GM12891 (cell line): ENCODE data around the gene CCSER1.

Experiments used
- PAX5 ChIP-seq: IDR thresholded peaks from 2 replicates; pipeline ENCODE4 v1.6.1; 2011; ENCODE audit warnings: low read length, moderate library complexity, mild to moderate bottlenecking; ENCODE audit not compliant: insufficient read depth, severe bottlenecking
- POLR2A ChIP-seq: IDR thresholded peaks from 2 replicates; pipeline ENCODE4 v1.6.1; 2011; ENCODE audit warnings: low read depth, low read length, control low read depth
- POLR2AphosphoS5 ChIP-seq: IDR thresholded peaks from 2 replicates; pipeline ENCODE4 v1.6.1; 2011; ENCODE audit warnings: low read depth, low read length, control low read depth
- SPI1 ChIP-seq: IDR thresholded peaks from 2 replicates; pipeline ENCODE4 v1.6.1; 2011; ENCODE audit warnings: low read depth, low read length, control low read depth
- TAF1 ChIP-seq: IDR thresholded peaks from 2 replicates; pipeline ENCODE4 v1.6.1; 2011; ENCODE audit warnings: low read depth, low read length, control low read depth

GRCh38 chr4:90280954-90281353 lies 153.8 kb downstream of the CCSER1 start:
- TF ChIP-seq POLR2AphosphoS5 (no peak), POLR2A (no peak), TAF1 (no peak), PAX5 (no peak), SPI1 (no peak)
